OCI-LY1 (cell line): ENCODE results near the gene CAMTA1.

ENCODE experiments used
- EZH2 ChIP-seq: fragments of 200-600 bp; sonication (generic), shearing (Covaris generic); IDR thresholded peaks from 2 replicates; pipeline ENCODE4 v1.8.0; 2017; ENCODE audit warnings: borderline replicate concordance, mixed run types, mild to moderate bottlenecking, antibody characterized with exemption, low read length, moderate library complexity, mixed read lengths
- TF ChIP-seq, protein P1 (sequence below): fragments of 200-600 bp; sonication (generic), shearing (Covaris generic); IDR thresholded peaks from 2 replicates; pipeline ENCODE4 v1.5.1; 2017; ENCODE audit warnings: mild to moderate bottlenecking, antibody characterized with exemption, low read length, moderate library complexity, mixed read lengths

DNA sequence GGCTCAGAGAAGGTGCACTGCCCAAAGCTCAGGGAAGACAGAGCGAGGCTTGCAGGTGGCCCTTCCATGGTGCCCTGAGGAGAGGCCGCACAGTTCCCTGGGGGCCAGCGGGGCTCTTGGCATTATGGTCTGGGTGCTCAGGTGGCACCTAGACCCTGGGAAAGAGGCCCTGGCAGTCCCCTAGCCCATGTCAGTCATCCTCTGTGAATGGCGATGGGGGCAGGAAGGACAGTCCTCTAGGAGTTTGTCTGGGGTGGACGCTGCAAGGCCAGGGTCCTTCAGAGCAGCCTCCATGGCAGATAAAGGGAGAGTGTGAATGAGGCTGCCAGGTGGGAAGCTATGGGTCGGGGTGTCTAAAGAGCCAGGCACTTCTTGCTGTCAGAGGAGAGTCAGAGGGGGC, 640.0 kb downstream of the CAMTA1 start:
- TF ChIP-seq, protein P1, sequence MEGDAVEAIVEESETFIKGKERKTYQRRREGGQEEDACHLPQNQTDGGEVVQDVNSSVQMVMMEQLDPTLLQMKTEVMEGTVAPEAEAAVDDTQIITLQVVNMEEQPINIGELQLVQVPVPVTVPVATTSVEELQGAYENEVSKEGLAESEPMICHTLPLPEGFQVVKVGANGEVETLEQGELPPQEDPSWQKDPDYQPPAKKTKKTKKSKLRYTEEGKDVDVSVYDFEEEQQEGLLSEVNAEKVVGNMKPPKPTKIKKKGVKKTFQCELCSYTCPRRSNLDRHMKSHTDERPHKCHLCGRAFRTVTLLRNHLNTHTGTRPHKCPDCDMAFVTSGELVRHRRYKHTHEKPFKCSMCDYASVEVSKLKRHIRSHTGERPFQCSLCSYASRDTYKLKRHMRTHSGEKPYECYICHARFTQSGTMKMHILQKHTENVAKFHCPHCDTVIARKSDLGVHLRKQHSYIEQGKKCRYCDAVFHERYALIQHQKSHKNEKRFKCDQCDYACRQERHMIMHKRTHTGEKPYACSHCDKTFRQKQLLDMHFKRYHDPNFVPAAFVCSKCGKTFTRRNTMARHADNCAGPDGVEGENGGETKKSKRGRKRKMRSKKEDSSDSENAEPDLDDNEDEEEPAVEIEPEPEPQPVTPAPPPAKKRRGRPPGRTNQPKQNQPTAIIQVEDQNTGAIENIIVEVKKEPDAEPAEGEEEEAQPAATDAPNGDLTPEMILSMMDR: no peak
- no peak for TF ChIP-seq EZH2
